H9 (cell line): Measurements from ENCODE around the gene JAML. TPM values are rescaled to one million over a fixed set of nuclear protein-coding genes. Genes with fewer than 3 reads are reported as not detected.
A peak's percentile ranks its signal among the peaks of the same experiment; 100 is the strongest.

Source experiments
- DNase-seq: peaks from one replicate; pipeline ENCODE4 v3.0.0-alpha.2; 2017
- H2AFZ ChIP-seq: one replicate; pipeline ENCODE4 v1.6.1; 2013; ENCODE audit warnings: mild to moderate bottlenecking, low read length, control low read depth, moderate library complexity
- H2AK5ac ChIP-seq: 2 replicates; pipeline ENCODE4 v1.6.1; 2013; ENCODE audit warnings: low read length, control low read depth, mixed read lengths; ENCODE audit not compliant: insufficient read length
- H2BK120ac ChIP-seq: one replicate; pipeline ENCODE4 v1.6.1; 2013; ENCODE audit warnings: low read depth, mild to moderate bottlenecking, low read length, control low read depth, inconsistent platforms; ENCODE audit not compliant: poor library complexity, severe bottlenecking
- H2BK12ac ChIP-seq: 2 replicates; pipeline ENCODE4 v1.6.1; 2013; ENCODE audit warnings: low read length, control low read depth, mixed read lengths, low read depth; ENCODE audit not compliant: insufficient read length
- H2BK15ac ChIP-seq: 2 replicates; pipeline ENCODE4 v1.6.1; 2013; ENCODE audit warnings: low read depth, low read length, control low read depth
- H2BK20ac ChIP-seq: one replicate; pipeline ENCODE4 v1.6.1; 2013; ENCODE audit warnings: low read depth, mild to moderate bottlenecking, low read length, control low read depth, inconsistent platforms; ENCODE audit not compliant: poor library complexity, severe bottlenecking
- H2BK5ac ChIP-seq: 2 replicates; pipeline ENCODE4 v1.6.1; 2013; ENCODE audit warnings: low read length, control low read depth, mixed read lengths; ENCODE audit not compliant: insufficient read length
- H3K14ac ChIP-seq: 2 replicates; pipeline ENCODE4 v1.6.1; 2013; ENCODE audit warnings: low read length, control low read depth; ENCODE audit not compliant: insufficient read depth
- H3K18ac ChIP-seq: 2 replicates; pipeline ENCODE4 v1.6.1; 2013; ENCODE audit warnings: low read depth, mild to moderate bottlenecking, mixed read lengths, low read length, control low read depth; ENCODE audit not compliant: insufficient read length
- H3K23ac ChIP-seq: 2 replicates; pipeline ENCODE4 v1.6.1; 2013; ENCODE audit warnings: low read length, control low read depth, mixed read lengths, low read depth; ENCODE audit not compliant: insufficient read length
- H3K23me2 ChIP-seq: 2 replicates; pipeline ENCODE4 v1.6.1; 2013; ENCODE audit warnings: low read depth, mild to moderate bottlenecking, mixed read lengths, low read length, control low read depth; ENCODE audit not compliant: insufficient read length, poor library complexity, severe bottlenecking
- H3K27ac ChIP-seq: 2 replicates; pipeline ENCODE4 v1.5.1; 2013; ENCODE audit warnings: low read length, control low read depth, mixed read lengths, low read depth; ENCODE audit not compliant: insufficient read length
- H3K27me3 ChIP-seq: 2 replicates; pipeline ENCODE4 v1.6.1; 2013; ENCODE audit warnings: low read length, control low read depth, inconsistent platforms; ENCODE audit not compliant: insufficient read depth
- H3K4ac ChIP-seq: 2 replicates; pipeline ENCODE4 v1.6.1; 2013; ENCODE audit warnings: low read depth, mild to moderate bottlenecking, control low read depth, inconsistent platforms, low read length, moderate library complexity
- H3K4me1 ChIP-seq: 2 replicates; pipeline ENCODE4 v1.6.1; 2013; ENCODE audit warnings: low read length, control low read depth, inconsistent platforms; ENCODE audit not compliant: insufficient read depth
- H3K4me2 ChIP-seq: 2 replicates; pipeline ENCODE4 v1.6.1; 2013; ENCODE audit warnings: low read length, control low read depth, mixed read lengths; ENCODE audit not compliant: insufficient read length, insufficient read depth
- H3K56ac ChIP-seq: 2 replicates; pipeline ENCODE4 v1.6.1; 2013; ENCODE audit warnings: low read depth, mild to moderate bottlenecking, mixed read lengths, low read length, control low read depth; ENCODE audit not compliant: insufficient read length
- H3K79me1 ChIP-seq: 2 replicates; pipeline ENCODE4 v1.6.1; 2013; ENCODE audit warnings: low read depth, mild to moderate bottlenecking, moderate library complexity, low read length, control low read depth, inconsistent platforms; ENCODE audit not compliant: insufficient read depth, poor library complexity, severe bottlenecking
- H3K79me2 ChIP-seq: 2 replicates; pipeline ENCODE4 v1.6.1; 2013; ENCODE audit warnings: low read length, control low read depth, inconsistent platforms; ENCODE audit not compliant: insufficient read depth
- H3K9ac ChIP-seq: 2 replicates; pipeline ENCODE4 v1.6.1; 2013; ENCODE audit warnings: low read length, control low read depth, mixed read lengths; ENCODE audit not compliant: insufficient read length; ENCODE audit errors: extremely low read depth
- H3K9me3 ChIP-seq: one replicate; pipeline ENCODE4 v1.6.1; 2013; ENCODE audit warnings: low read depth, low read length, inconsistent platforms; ENCODE audit not compliant: control insufficient read depth
- H3T11ph ChIP-seq: one replicate; pipeline ENCODE4 v1.6.1; 2013; ENCODE audit warnings: mild to moderate bottlenecking, low read length, control low read depth, inconsistent platforms
- H4K20me1 ChIP-seq: one replicate; pipeline ENCODE4 v1.6.1; 2013; ENCODE audit not compliant: control insufficient read depth, insufficient read length, insufficient read depth
- H4K5ac ChIP-seq: 2 replicates; pipeline ENCODE4 v1.6.1; 2013; ENCODE audit warnings: low read depth, mild to moderate bottlenecking, mixed read lengths, low read length, control low read depth; ENCODE audit not compliant: insufficient read length
- H4K8ac ChIP-seq: replicated peaks from 2 replicates; pipeline ENCODE4 v1.6.1; 2013; ENCODE audit warnings: low read length, control low read depth, mixed read lengths, low read depth; ENCODE audit not compliant: insufficient read length
- H4K91ac ChIP-seq: 2 replicates; pipeline ENCODE4 v1.6.1; 2013; ENCODE audit warnings: low read depth, mild to moderate bottlenecking, moderate library complexity, mixed read lengths, low read length, control low read depth; ENCODE audit not compliant: insufficient read length
- H3K27ac Mint-ChIP-seq, 3 experiments: 2 replicates in 2 of 3; 3 replicates in 1 of 3; pipeline ENCODE4 v1.8.0; 2020 to 2021; ENCODE audit warnings: mixed read lengths in 3 of 3, mild to moderate bottlenecking in 1 of 3, moderate library complexity in 1 of 3
- H3K27me3 Mint-ChIP-seq: 2 replicates; pipeline ENCODE4 v1.8.0; 2021; ENCODE audit warnings: low read depth, mild to moderate bottlenecking, moderate library complexity, mixed read lengths
- H3K36me3 Mint-ChIP-seq, 3 experiments: 2 replicates in 2 of 3; 3 replicates in 1 of 3; pipeline ENCODE4 v1.8.0; 2020 to 2021; ENCODE audit warnings: low read depth in 3 of 3, mixed read lengths in 3 of 3; ENCODE audit not compliant: insufficient read depth in 1 of 3
- H3K4me1 Mint-ChIP-seq, 2 experiments: 2 replicates each; pipeline ENCODE4 v1.8.0; 2020; ENCODE audit warnings: mixed read lengths in 2 of 2
- H3K4me3 Mint-ChIP-seq, 2 experiments: 2 replicates in 1 of 2; 3 replicates in 1 of 2; pipeline ENCODE4 v1.8.0; 2020 to 2021; ENCODE audit warnings: mild to moderate bottlenecking in 2 of 2, mixed read lengths in 2 of 2, moderate library complexity in 1 of 2
- H3K9me3 Mint-ChIP-seq, 2 experiments: 2 replicates in 1 of 2; 3 replicates in 1 of 2; pipeline ENCODE4 v1.8.0; 2020; ENCODE audit warnings: mild to moderate bottlenecking in 2 of 2, mixed read lengths in 2 of 2, moderate library complexity in 1 of 2
- CTCF ChIP-seq: fragments of 200-600 bp; sonication (generic); conservative IDR thresholded peaks from 3 replicates; pipeline ENCODE4 v1.8.0; 2021; ENCODE audit warnings: antibody characterized with exemption, mild to moderate bottlenecking
- WGBS: extraction: QIAGEN DNeasy Blood & Tissue Kit; methylation state at CpG from one replicate; pipeline ENCODE4 v1.1.7; 2013; ENCODE audit warnings: missing lambda C conversion rate, low lambda C conversion rate, mixed read lengths; ENCODE audit not compliant: insufficient read length; ENCODE audit errors: extremely low coverage; 5-methylcytosine and 5-hydroxymethylcytosine counted together
- total RNA-seq: library from RNA; stranded (reverse); gene quantifications from 2 replicates; pipeline ENCODE4 v1.2.1, GENCODE V29; 2021

JAML gene
- total RNA-seq, 1 experiment from 2014 or later: 0.48 TPM

- DNase-seq: no peak
- no peak overlapping the region for H3K27ac ChIP-seq
- H2BK120ac ChIP-seq: no peak overlapping the region
- no peak overlapping the region for H4K91ac ChIP-seq
- H3K79me2 ChIP-seq: no peaks in the 10 kb centered on the region
- no peak overlapping the region for H3K56ac ChIP-seq
- peak overlapping the region in 1 of 3 experiments; percentile 59; a peak in 1 of 7 replicates for H3K27ac Mint-ChIP-seq
- peaks cover 30% of the 10 kb centered on the region for H3K23me2 ChIP-seq
- no peak overlapping the region for H3K18ac ChIP-seq
- no peaks in the 10 kb centered on the region for H3K79me1 ChIP-seq
- H3K4me1 Mint-ChIP-seq: peaks cover 48 to 54% of the 10 kb centered on the region in 2 experiments
- no peak overlapping the region for H2BK5ac ChIP-seq
- H2BK15ac ChIP-seq: no peak overlapping the region
- H3K9me3 Mint-ChIP-seq: no peaks in the 10 kb centered on the region; a peak in 1 of 5 replicates
- no peak overlapping the region for H4K5ac ChIP-seq
- peaks cover 98% of the 10 kb centered on the region for H3K27me3 Mint-ChIP-seq
- H3K4me2 ChIP-seq: peak overlapping the region; percentile 52
- TF ChIP-seq CTCF: no peak
- H3K23ac ChIP-seq: no peak overlapping the region
- H3K4ac ChIP-seq: no peak overlapping the region
- H3K9ac ChIP-seq: no peak overlapping the region
- no peaks in the 10 kb centered on the region for H4K20me1 ChIP-seq
- H2BK20ac ChIP-seq: no peak overlapping the region
- H3K27me3 ChIP-seq: peaks cover 63% of the 10 kb centered on the region
- H3K14ac ChIP-seq: no peak overlapping the region
- H3K4me3 Mint-ChIP-seq: peak overlapping the region; percentile 35 to 72; a peak in 4 of 5 replicates
- H3K9me3 ChIP-seq: no peaks in the 10 kb centered on the region
- no peak overlapping the region for H4K8ac ChIP-seq
- no peak overlapping the region for H2BK12ac ChIP-seq
- H3K36me3 Mint-ChIP-seq: no peaks in the 10 kb centered on the region; a peak in 1 of 7 replicates
- no peak overlapping the region for H3T11ph ChIP-seq
- no CpG with 5 or more reads among the region's 11 CpGs for WGBS
- H2AFZ ChIP-seq: no peak overlapping the region
- peaks cover 15% of the 10 kb centered on the region for H3K4me1 ChIP-seq
- no peak overlapping the region for H2AK5ac ChIP-seq
These were observed 68.9 kb downstream of the JAML start for GRCh38 chr11:118155776-118156530.
